HG02763 (cell line): ENCODE measurements around the gene MCF2L.
"Not testable (repeated sequence)": the region's sequence is repeated elsewhere in the genome, so short reads cannot be mapped to it uniquely, and the experiment has no call there.

Source experiments
- ATAC-seq: cut with Tn5 transposase; IDR thresholded peaks from one replicate; pipeline ENCODE4 v1.9.1; 2021; ENCODE audit warnings: mild to moderate bottlenecking, moderate library complexity; ENCODE audit not compliant: unreplicated experiment

Gene MCF2L

GRCh38 chr13:113063091-113063491 lies 94.1 kb downstream of the MCF2L start:
- no peak for ATAC-seq

- ATAC-seq: no peak
These were observed 95.1 kb downstream of the MCF2L start for GRCh38 chr13:113064000-113064533.

DNA sequence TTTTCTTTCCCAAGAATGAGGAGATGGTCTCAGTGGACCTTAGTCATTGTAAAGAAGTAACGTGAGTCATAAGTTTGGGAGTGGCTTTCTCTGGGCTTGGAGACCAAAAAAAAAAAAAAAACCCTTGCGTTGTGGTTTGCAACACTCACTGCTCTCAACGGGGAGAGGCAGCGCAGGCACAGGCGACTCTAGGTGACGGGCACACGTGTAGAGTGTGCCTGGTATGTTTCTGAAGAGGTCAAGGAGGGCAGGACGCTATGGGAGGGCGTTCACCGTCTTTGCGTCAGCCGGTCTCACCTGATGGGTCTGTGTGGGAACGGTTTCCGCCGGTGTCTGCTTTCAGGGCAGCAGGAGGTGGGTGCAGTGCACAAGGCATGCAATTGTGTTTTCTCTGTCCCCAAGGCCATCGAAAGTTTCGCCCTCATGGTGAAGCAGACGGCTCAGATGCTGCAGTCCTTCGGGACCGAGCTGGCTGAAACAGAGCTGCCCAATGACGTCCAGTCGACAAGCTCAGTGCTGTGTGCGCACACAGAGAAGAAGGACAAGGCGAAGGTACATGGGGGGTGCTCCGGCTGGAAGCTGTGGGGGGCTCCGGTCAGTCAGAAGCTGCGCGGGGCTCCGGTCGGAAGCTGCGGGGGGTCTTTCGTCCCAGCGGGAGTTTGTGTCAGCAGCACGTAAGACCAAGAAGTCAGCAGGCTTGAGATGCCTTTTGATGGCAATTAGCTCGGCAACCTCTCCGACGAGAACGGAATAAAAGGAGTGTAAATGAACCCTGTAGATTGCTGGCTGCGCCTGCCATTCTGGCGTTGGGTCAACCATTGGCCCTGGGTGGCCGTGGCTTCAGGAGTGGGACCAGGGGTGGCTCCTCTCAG lies 95.8 kb downstream of the MCF2L start:
- no peak for ATAC-seq

DNA sequence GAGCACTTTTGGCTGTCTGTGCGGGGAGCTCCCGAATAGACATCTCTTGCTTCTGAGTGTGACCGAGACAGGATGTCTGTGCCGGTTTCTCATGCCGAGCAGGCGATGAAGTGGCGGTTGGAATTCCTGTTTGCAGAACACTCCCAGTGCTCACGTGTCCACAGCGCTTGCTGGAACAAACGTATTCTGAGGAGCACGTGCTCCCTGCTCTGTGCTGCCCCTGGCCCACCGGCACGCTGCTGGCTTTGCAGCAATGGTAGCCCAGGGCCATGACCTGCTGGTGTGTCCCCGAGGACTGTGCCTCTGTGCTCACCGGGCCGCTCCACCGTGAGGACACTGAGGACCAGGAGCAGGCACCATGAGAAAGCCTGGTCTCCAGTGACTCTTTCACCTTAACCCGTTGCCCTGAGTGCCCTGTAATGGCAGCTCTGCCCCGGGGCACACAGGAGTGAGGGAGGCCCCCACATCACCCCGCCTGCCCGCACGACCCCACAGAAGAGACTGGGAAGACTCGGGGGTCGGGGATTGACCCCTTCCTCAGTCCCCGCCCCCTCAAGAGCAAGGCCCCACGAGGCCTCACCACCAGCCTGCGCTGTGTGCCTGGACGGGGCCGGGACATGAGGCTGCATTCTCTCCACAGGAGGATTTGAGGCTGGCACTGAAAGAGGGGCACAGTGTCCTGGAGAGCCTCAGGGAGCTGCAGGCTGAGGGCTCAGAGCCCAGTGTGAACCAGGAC lies 96.6 kb downstream of the MCF2L start:
- no peak for ATAC-seq

- no peak for ATAC-seq
These were observed 97.1 kb downstream of the MCF2L start for GRCh38 chr13:113066142-113066455.

- ATAC-seq: no peak
These were observed 97.7 kb downstream of the MCF2L start for GRCh38 chr13:113066746-113067145.

GRCh38 chr13:113069861-113070805 lies 101.1 kb downstream of the MCF2L start:
- ATAC-seq: no peak

- no peak for ATAC-seq
These were observed 101.8 kb downstream of the MCF2L start for GRCh38 chr13:113070855-113071254.

GRCh38 chr13:113072376-113072775 lies 103.4 kb downstream of the MCF2L start:
- ATAC-seq: no peak

- no peak for ATAC-seq
These were observed 104.9 kb downstream of the MCF2L start for GRCh38 chr13:113073942-113074341.

- ATAC-seq: no peak
These were observed 105.4 kb downstream of the MCF2L start for GRCh38 chr13:113074401-113074800.

- ATAC-seq: no peak
These were observed 105.9 kb downstream of the MCF2L start for GRCh38 chr13:113074876-113075275.

DNA sequence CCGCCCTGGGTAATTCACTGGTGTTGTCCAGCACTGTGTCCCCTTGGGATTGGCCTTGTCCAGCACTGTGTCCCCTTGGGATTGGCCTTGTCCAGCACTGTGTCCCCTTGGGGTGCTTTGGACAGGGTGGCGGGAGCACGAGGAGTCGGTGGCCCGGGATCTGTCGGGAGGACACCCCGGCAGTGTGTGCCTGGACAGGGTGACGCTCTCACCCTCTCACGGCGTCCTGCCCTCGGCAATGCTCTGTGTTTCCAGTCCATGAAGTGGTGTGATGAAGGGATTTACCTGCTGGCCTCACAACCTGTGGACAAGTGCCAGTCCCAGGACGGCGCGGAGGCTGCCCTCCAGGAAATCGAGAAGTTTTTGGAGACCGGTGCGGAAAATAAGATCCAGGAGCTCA lies 106.7 kb downstream of the MCF2L start:
- no peak for ATAC-seq

DNA sequence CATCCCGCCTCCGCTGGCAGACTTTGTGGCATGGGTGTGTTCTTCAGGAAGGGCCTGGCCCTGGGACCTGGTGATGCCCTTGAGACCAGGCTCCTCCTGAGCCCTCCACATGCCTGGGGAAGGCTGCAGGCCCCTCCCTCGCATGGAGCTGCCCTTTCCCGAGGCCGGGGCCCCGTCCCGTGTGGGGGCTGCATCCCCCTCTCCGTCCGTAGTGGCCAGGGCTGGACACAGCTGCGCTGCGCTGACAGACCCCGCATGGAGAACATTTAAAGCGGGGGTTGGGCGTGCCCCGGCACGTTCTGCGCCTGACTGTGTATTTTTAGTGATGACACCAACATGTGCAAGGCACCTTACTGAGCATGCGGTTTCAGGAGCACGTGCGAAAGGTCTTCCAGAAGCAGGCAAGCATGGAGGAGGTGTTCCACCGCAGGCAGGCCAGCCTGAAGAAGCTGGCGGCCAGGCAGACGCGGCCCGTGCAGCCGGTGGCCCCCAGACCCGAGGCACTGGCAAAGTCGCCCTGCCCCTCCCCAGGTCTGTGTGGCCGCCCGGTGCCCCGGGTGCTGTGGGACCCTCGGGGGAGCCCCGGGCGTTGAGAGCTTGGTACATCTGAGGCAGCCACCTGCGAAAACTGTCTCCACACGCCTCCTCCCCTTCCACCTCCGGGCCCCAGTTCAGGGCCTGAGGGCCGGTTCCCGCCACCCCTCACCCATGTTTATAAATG lies 107.8 kb downstream of the MCF2L start:
- ATAC-seq: no peak

DNA sequence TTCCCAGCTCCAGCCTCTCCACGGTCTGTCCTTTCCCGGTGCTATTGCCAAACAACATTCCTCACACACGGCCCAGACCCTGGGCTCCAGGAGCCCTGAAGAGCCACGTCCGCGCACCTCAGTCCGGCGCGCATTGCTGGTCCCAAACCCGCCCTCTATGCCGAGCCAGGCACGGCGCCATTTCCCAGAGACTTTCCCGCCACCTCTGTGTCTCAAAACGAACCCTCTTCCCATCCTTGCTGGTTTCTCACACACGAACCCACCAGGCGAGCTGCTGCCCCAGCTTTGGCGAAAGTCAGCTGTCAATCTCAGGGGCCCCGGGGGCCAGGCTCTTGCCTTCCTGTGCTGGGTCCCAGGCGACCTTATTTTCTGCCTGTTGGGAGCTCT lies 108.5 kb downstream of the MCF2L start:
- ATAC-seq: no peak

GRCh38 chr13:113077953-113078901 lies 109.2 kb downstream of the MCF2L start:
- no peak for ATAC-seq

DNA sequence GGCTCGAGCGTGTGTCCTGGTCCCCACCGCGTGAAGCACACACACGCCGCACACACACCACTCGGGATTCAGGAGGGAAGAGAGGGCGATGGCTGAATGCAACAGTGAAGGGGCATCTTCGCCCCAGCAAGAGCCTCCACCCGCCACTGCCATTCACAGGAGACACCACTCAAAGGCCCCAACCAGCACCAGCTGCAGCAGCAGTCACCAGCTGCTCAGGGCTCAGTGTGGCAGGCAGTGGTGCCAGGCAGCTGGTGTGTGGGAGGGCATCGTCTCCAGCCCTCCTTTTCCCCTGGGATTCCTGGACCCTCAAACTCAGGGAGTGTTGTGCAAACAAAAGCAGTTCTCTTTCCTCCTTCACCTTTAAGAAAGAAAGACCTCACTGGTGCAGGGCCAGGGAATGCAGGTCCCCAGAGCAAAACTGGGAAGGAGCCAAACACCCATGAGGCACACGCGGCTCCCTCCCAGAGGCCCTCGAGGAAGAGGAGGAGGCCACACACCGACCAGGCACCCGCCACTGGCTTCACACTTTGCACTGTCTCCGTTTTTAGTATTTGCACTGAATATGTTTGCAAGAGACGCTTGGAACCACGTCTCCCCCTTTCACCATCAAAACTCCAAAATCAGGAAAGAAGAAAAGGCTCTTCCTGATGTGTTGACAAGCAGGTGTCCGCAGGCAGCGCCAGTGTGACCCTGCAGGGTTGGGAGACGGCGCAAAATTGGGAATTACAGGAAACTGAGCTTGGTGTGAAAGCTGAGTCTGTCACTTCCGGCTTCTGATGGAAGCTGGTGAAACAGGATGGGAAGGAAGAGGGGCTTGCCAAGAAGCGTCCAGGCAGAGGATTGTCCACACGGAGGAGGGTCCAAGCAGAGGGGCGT lies 110.1 kb downstream of the MCF2L start:
- ATAC-seq: no peak

- not testable (repeated sequence) for ATAC-seq
These were observed 110.7 kb downstream of the MCF2L start for GRCh38 chr13:113079781-113080080.
